CD14-positive monocyte (primary cell): ENCODE data around the gene RNF213. TPM values are rescaled to one million over a fixed set of nuclear protein-coding genes. Genes with fewer than 3 reads are reported as not detected.
A peak's percentile ranks its signal among the peaks of the same experiment; 100 is the strongest.

Source experiments
- DNase-seq, 3 donors: peaks; one replicate each; pipeline ENCODE4 v3.0.0-alpha.2; 2011 to 2022
- H2AFZ ChIP-seq: 2 replicates; pipeline ENCODE4 v1.6.0; 2012; ENCODE audit warnings: mild to moderate bottlenecking, low read depth, low read length, inconsistent platforms; ENCODE audit not compliant: insufficient read depth, poor library complexity, severe bottlenecking
- H3K27ac ChIP-seq, 2 donors: 1 replicate in 1 of 2; 2 replicates in 1 of 2; pipeline ENCODE4 v1.5.1; 2012 to 2013; ENCODE audit warnings: low read length in 2 of 2, control low read depth in 1 of 2, inconsistent platforms in 1 of 2, low read depth in 1 of 2, mild to moderate bottlenecking in 1 of 2
- H3K27me3 ChIP-seq, 2 donors: one replicate each; pipeline versions ENCODE4 v1.6.0 to v1.6.1; 2011 to 2013; ENCODE audit warnings: low read length in 2 of 2; ENCODE audit not compliant: control insufficient read depth in 2 of 2, insufficient read depth in 2 of 2
- H3K36me3 ChIP-seq, 2 donors: replicated peaks in 1 of 2; 1 replicate in 1 of 2; 2 replicates in 1 of 2; pipeline versions ENCODE4 v1.5.1 to v1.6.1; 2012 to 2013; ENCODE audit warnings: low read length in 2 of 2, control low read depth in 1 of 2, inconsistent platforms in 1 of 2, mild to moderate bottlenecking in 1 of 2; ENCODE audit not compliant: insufficient read depth in 2 of 2, control insufficient read depth in 1 of 2
- H3K4me1 ChIP-seq, 2 donors: 1 replicate in 1 of 2; 2 replicates in 1 of 2; pipeline versions ENCODE4 v1.5.1 to v1.6.1; 2012 to 2013; ENCODE audit warnings: low read length in 2 of 2, control low read depth in 1 of 2, inconsistent platforms in 1 of 2, mild to moderate bottlenecking in 1 of 2, moderate library complexity in 1 of 2; ENCODE audit not compliant: insufficient read depth in 2 of 2, control insufficient read depth in 1 of 2
- H3K4me2 ChIP-seq: replicated peaks from 2 replicates; pipeline ENCODE3; 2012; ENCODE audit warnings: low read length, moderate library complexity, mild to moderate bottlenecking; ENCODE audit not compliant: poor library complexity, severe bottlenecking; ENCODE audit errors: extremely low read depth
- H3K4me3 ChIP-seq, 3 experiments: fragments of 200-600 bp in 1 of 3; sonication (generic) in 1 of 3; replicated peaks in 1 of 3; 1 replicate in 2 of 3; 2 replicates in 1 of 3; pipeline ENCODE4 v1.5.1; 2011 to 2013; ENCODE audit warnings: low read length in 3 of 3, mild to moderate bottlenecking in 3 of 3, control low read depth in 2 of 3, low read depth in 2 of 3, inconsistent platforms in 1 of 3, moderate library complexity in 1 of 3
- H3K79me2 ChIP-seq: 2 replicates; pipeline ENCODE4 v1.6.0; 2012; ENCODE audit warnings: mild to moderate bottlenecking, control low read depth, inconsistent platforms, low read length, moderate library complexity; ENCODE audit not compliant: insufficient read depth
- H3K9ac ChIP-seq: 2 replicates; pipeline ENCODE4 v1.6.0; 2017; ENCODE audit warnings: low read length, mild to moderate bottlenecking; ENCODE audit not compliant: insufficient read depth, poor library complexity, severe bottlenecking
- H3K9me3 ChIP-seq, 2 donors: replicated peaks in 1 of 2; 1 replicate in 1 of 2; 2 replicates in 1 of 2; pipeline versions ENCODE4 v1.5.1 to v1.6.1; 2012 to 2013; ENCODE audit warnings: low read length in 2 of 2, control low read depth in 1 of 2; ENCODE audit not compliant: control insufficient read depth in 1 of 2, insufficient read depth in 1 of 2
- H4K20me1 ChIP-seq: 2 replicates; pipeline ENCODE4 v1.6.0; 2012; ENCODE audit warnings: mild to moderate bottlenecking, low read length, control low read depth, moderate library complexity; ENCODE audit not compliant: insufficient read depth
- H3K27ac Mint-ChIP-seq, 7 donors: one replicate each; pipeline ENCODE4 v1.8.0; 2020; ENCODE audit warnings: mild to moderate bottlenecking in 7 of 7, mixed read lengths in 7 of 7, moderate library complexity in 6 of 7, inconsistent platforms in 2 of 7
- H3K27me3 Mint-ChIP-seq, 3 donors: one replicate each; pipeline ENCODE4 v1.8.0; 2021 to 2022; ENCODE audit warnings: low read depth in 3 of 3, mild to moderate bottlenecking in 3 of 3, mixed read lengths in 3 of 3, moderate library complexity in 3 of 3, inconsistent platforms in 1 of 3
- H3K36me3 Mint-ChIP-seq, 2 donors: one replicate each; pipeline ENCODE4 v1.8.0; 2020; ENCODE audit warnings: mixed read lengths in 2 of 2, inconsistent platforms in 1 of 2, mild to moderate bottlenecking in 1 of 2
- H3K4me1 Mint-ChIP-seq: one replicate; pipeline ENCODE4 v1.8.0; 2020; ENCODE audit warnings: mild to moderate bottlenecking, mixed read lengths
- H3K4me3 Mint-ChIP-seq, 2 donors: one replicate each; pipeline ENCODE4 v1.8.0; 2020; ENCODE audit warnings: mild to moderate bottlenecking in 2 of 2, mixed read lengths in 2 of 2, moderate library complexity in 1 of 2
- H3K9me3 Mint-ChIP-seq, 7 donors: one replicate each; pipeline ENCODE4 v1.8.0; 2020 to 2022; ENCODE audit warnings: mixed read lengths in 7 of 7, mild to moderate bottlenecking in 6 of 7, moderate library complexity in 6 of 7, inconsistent platforms in 2 of 7
- WGBS: methylation state at CpG from one replicate; pipeline ENCODE4 v1.1.5; 2013; ENCODE audit warnings: missing lambda C conversion rate; ENCODE audit not compliant: insufficient coverage; 5-methylcytosine and 5-hydroxymethylcytosine counted together
- intact Hi-C, 2 donors: fragments of 100-400 bp; cut with micrococcal nuclease; formaldehyde crosslinking; loops; one replicate each; pipeline versions ENCODE4 v1.15.0 to v1.15.1; 2023
- polyA plus RNA-seq, 3 donors: library from polyadenylated mRNA; depleted of rRNA in 1 of 3; unstranded in 2 of 3; stranded (reverse) in 1 of 3; fragments of 300-500 nt in 2 of 3; fragments of >200 nt in 1 of 3; fragmentation: Illumina TruSeq in 2 of 3; gene quantifications; 1 replicate in 2 of 3; 2 replicates in 1 of 3; pipeline ENCODE4 v1.2.3, GENCODE V29; 2012 to 2021
- TF ChIP-seq, protein P1 (sequence below): fragments of 200-600 bp; IDR thresholded peaks from one replicate; pipeline ENCODE4 v1.8.0; 2022; ENCODE audit warnings: antibody characterized with exemption, mild to moderate bottlenecking

RNF213 gene
- polyA plus RNA-seq, 3 donors: 10.3 to 196 (median 18.1) TPM

DNA sequence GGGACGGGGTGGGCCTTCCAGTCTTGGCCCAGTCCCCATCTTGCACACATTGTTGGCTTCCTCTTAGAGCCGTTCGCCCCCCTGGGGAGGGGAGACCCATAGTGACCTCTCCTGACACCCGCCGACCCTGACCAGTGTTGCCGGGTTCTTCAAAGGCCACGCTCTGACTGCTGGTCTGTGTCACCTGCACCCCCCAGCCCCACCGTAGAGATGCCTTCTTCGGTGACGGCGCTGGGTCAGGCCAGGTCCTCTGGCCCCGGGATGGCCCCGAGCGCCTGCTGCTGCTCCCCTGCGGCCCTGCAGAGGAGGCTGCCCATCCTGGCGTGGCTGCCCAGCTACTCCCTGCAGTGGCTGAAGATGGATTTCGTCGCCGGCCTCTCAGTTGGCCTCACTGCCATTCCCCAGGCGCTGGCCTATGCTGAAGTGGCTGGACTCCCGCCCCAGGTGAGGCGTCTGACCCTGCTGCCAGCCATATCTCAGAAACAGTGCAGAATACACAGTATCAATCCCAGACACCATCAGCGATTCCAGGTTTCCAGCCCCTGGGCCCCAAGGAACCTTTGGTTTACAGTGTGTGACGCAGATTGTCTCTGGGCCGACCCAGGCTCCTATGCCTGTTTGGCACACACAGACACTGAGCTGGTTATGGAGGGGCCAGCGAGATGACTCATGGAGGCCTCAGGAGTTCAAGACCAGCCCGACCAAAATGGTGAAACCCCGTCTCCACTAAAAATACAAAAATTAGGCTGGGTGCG, 39.1 kb upstream of the RNF213 start:
- Mint-ChIP-seq H3K36me3 (peaks cover 34 to 39% of the 10 kb centered on the region in 2 donors), H3K27ac (peak overlapping the region in 4 of 7 donors; percentile 2 to 80 (median 20)), H3K27me3 (peaks cover 32 to 74% (median 44%) of the 10 kb centered on the region in 3 donors), H3K4me3 (peak overlapping the region; percentile 79 to 87), H3K4me1 (peaks cover 25% of the 10 kb centered on the region), H3K9me3 (peaks cover 0 to 9% (median 0%) of the 10 kb centered on the region in 7 donors)
- Histone ChIP-seq H3K79me2 (peaks cover 28% of the 10 kb centered on the region), H2AFZ (no peak overlapping the region), H3K27me3 (peaks cover 3 to 28% of the 10 kb centered on the region in 2 donors), H3K27ac (no peak overlapping the region), H3K4me3 (no peak overlapping the region), H4K20me1 (peaks cover 31% of the 10 kb centered on the region), H3K9me3 (no peaks in the 10 kb centered on the region), H3K4me2 (peak overlapping the region; percentile 92), H3K4me1 (peaks cover 19 to 33% of the 10 kb centered on the region in 2 donors), H3K36me3 (peaks cover 18 to 21% of the 10 kb centered on the region in 2 donors), H3K9ac (no peak overlapping the region)
- intact Hi-C loops: loop anchor here (2.0 to 5.0 kb wide), 2 partner anchors 15 to 41 kb away; partner anchors contain the start of gene RNF213 (in 2 of the 2)
- DNase-seq: no peak
- 94% methylated on average over 27 of the region's 29 CpGs for WGBS
- TF ChIP-seq, protein P1, sequence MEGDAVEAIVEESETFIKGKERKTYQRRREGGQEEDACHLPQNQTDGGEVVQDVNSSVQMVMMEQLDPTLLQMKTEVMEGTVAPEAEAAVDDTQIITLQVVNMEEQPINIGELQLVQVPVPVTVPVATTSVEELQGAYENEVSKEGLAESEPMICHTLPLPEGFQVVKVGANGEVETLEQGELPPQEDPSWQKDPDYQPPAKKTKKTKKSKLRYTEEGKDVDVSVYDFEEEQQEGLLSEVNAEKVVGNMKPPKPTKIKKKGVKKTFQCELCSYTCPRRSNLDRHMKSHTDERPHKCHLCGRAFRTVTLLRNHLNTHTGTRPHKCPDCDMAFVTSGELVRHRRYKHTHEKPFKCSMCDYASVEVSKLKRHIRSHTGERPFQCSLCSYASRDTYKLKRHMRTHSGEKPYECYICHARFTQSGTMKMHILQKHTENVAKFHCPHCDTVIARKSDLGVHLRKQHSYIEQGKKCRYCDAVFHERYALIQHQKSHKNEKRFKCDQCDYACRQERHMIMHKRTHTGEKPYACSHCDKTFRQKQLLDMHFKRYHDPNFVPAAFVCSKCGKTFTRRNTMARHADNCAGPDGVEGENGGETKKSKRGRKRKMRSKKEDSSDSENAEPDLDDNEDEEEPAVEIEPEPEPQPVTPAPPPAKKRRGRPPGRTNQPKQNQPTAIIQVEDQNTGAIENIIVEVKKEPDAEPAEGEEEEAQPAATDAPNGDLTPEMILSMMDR: no peak

DNA sequence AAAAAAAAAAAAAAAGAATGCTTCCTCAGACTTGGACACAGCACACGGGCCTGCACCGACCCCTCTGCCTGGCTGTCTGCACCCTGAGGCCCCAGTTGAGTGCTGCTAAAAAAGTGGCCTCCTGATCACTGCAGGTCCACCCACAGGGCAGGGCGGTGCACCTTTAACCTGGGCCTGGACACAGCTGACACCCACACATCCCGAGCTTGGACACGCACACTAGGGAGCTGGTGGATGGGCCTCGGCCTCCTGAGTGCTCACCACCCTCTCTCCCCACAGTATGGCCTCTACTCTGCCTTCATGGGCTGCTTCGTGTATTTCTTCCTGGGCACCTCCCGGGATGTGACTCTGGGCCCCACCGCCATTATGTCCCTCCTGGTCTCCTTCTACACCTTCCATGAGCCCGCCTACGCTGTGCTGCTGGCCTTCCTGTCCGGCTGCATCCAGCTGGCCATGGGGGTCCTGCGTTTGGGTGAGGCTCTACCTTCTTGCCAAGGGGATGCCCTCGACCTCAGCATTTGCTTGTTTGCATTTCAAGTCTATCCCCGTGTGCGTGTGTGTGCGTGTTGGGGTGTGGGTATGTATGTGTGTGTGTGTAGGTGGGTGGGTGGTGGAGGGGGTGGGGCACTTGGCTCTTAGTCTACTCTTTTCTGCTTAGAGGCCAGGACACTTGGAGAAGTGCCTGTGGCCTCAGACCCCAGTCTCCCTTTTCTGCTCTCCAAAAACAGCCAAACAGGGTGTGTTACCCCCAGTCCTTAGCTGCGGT, 38.1 kb upstream of the RNF213 start:
- TF ChIP-seq, protein P1: no peak
- Histone ChIP-seq H3K27me3 (peaks cover 3 to 31% of the 10 kb centered on the region in 2 donors), H3K9ac (no peak overlapping the region), H3K27ac (no peak overlapping the region), H3K4me3 (no peak overlapping the region), H3K36me3 (peaks cover 8 to 11% of the 10 kb centered on the region in 2 donors), H3K79me2 (peaks cover 23% of the 10 kb centered on the region), H3K4me2 (no peak overlapping the region), H4K20me1 (peaks cover 21% of the 10 kb centered on the region), H2AFZ (no peak overlapping the region), H3K9me3 (no peaks in the 10 kb centered on the region), H3K4me1 (peaks cover 19 to 27% of the 10 kb centered on the region in 2 donors)
- peaks cover 21% of the 10 kb centered on the region for H3K4me1 Mint-ChIP-seq
- peaks cover 24 to 31% of the 10 kb centered on the region in 2 donors for H3K36me3 Mint-ChIP-seq
- intact Hi-C loops: loop anchor here (5.0 kb wide), 1 partner anchor 40 kb away; the partner anchor contains the start of gene RNF213 (in 2 of the 2)
- H3K4me3 Mint-ChIP-seq: peak overlapping the region in 1 of 2 donors; percentile 71
- no peak for DNase-seq
- peaks cover 34 to 63% (median 39%) of the 10 kb centered on the region in 3 donors for H3K27me3 Mint-ChIP-seq
- H3K9me3 Mint-ChIP-seq: peaks cover 0 to 5% (median 0%) of the 10 kb centered on the region in 7 donors
- WGBS: 92% methylated on average over 17 of the region's 18 CpGs
- no peak overlapping the region for H3K27ac Mint-ChIP-seq
